Natural killer cell (primary cell): ENCODE results near the gene ANKRD9. TPM values are rescaled to one million over a fixed set of nuclear protein-coding genes. Genes with fewer than 3 reads are reported as not detected.

Source experiments
- ATAC-seq, 3 donors: fragments of 150-1000 bp in 2 of 3; fragments of 200-7000 bp in 1 of 3; cut with Tn5 transposase; 1 replicate in 1 of 3; 2 replicates in 2 of 3; pipeline ENCODE4 v1.10.0; 2021; ENCODE audit warnings: mild to moderate bottlenecking in 2 of 3, moderate library complexity in 2 of 3
- DNase-seq, 2 donors: peaks; one replicate each; pipeline versions ENCODE4 v3.0.0 to v3.0.0-alpha.2; 2013 to 2021; ENCODE audit warnings: mixed read lengths in 1 of 2
- H3K27ac ChIP-seq: one replicate; pipeline ENCODE4 v1.5.1; 2013; ENCODE audit warnings: mild to moderate bottlenecking, low read length
- H3K27me3 ChIP-seq: one replicate; pipeline ENCODE4 v1.6.1; 2013; ENCODE audit warnings: low read length; ENCODE audit not compliant: control insufficient read depth, insufficient read depth
- H3K36me3 ChIP-seq: one replicate; pipeline ENCODE4 v1.6.1; 2013; ENCODE audit warnings: low read length; ENCODE audit not compliant: control insufficient read depth, insufficient read depth
- H3K4me1 ChIP-seq: one replicate; pipeline ENCODE4 v1.6.1; 2013; ENCODE audit warnings: low read length; ENCODE audit not compliant: control insufficient read depth, insufficient read depth
- H3K4me3 ChIP-seq: one replicate; pipeline ENCODE4 v1.5.1; 2013; ENCODE audit warnings: low read length
- H3K9me3 ChIP-seq: one replicate; pipeline ENCODE4 v1.6.1; 2013; ENCODE audit warnings: low read length; ENCODE audit not compliant: control insufficient read depth, insufficient read depth
- H3K27ac Mint-ChIP-seq, 2 donors: one replicate each; pipeline ENCODE4 v1.8.0; 2022; ENCODE audit warnings: mild to moderate bottlenecking in 2 of 2, mixed read lengths in 2 of 2, moderate library complexity in 1 of 2
- H3K27me3 Mint-ChIP-seq, 2 donors: one replicate each; pipeline ENCODE4 v1.8.0; 2022; ENCODE audit warnings: low read depth in 2 of 2, mixed read lengths in 2 of 2
- H3K36me3 Mint-ChIP-seq: one replicate; pipeline ENCODE4 v1.8.0; 2022; ENCODE audit warnings: mixed read lengths
- H3K4me1 Mint-ChIP-seq, 2 donors: one replicate each; pipeline ENCODE4 v1.8.0; 2022; ENCODE audit warnings: mixed read lengths in 2 of 2
- H3K4me3 Mint-ChIP-seq: one replicate; pipeline ENCODE4 v1.8.0; 2022; ENCODE audit warnings: mild to moderate bottlenecking, moderate library complexity, mixed read lengths
- H3K9me3 Mint-ChIP-seq, 2 donors: one replicate each; pipeline ENCODE4 v1.8.0; 2022; ENCODE audit warnings: mixed read lengths in 2 of 2
- WGBS: methylation state at CpG from one replicate; pipeline ENCODE4 v1.1.7; 2013; ENCODE audit warnings: missing lambda C conversion rate; ENCODE audit not compliant: insufficient coverage; 5-methylcytosine and 5-hydroxymethylcytosine counted together
- intact Hi-C: fragments of 100-400 bp; cut with micrococcal nuclease; formaldehyde crosslinking; loops from one replicate; pipeline ENCODE4 v1.14.2; 2022
- total RNA-seq, 4 donors: library from RNA; stranded (reverse); fragments of 120-200 nt in 1 of 4; gene quantifications; one replicate each; pipeline versions ENCODE4 v1.2.3 to v1.2.4, GENCODE V29; 2013 to 2022
- TF ChIP-seq, protein P1 (sequence below): fragments of 200-600 bp; IDR thresholded peaks from one replicate; pipeline ENCODE4 v1.8.0; 2022; ENCODE audit warnings: antibody characterized with exemption

Gene ANKRD9
- total RNA-seq, 3 donors from 2014 or later (not counting 1 experiment from before 2014, with no cell fraction given), result 4.0 to 11.0 (median 9.6) TPM

DNA sequence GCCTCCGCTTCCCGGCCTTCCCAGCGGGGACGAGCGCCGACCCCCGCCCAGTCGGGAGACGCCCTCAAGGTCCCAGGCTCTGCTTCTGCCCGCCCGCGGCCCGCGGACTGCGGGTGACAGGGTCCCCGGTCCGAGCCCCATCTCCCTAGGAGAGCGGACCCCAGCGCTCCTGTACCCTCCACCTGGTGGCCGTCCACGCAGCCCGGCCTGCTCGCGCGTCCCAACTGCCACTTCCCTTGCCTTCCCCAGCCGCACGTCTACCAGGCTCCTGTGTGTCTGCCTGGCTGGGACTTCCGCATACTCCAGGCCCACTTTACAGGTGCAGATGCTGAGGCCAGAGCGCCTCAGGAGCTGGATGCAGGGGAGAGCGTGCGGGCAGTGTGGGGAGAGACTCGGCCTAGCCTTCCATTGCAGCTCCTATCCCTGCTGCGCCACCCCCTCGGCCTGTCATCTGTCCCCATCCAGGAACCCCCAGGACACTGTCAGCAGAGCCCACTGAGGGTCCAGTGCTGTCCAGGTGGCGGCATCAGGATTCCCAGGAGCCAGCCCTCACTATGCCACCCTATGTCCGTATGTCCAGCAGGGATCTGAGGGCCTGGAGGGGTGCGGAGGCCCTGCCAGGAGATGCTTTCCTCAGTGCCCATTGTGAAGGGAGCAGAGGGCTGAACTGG, 8.0 kb upstream of the ANKRD9 start:
- peak in 2 of 3 donors; percentile 7 to 14 for ATAC-seq
- Histone ChIP-seq H3K4me1 (peaks cover 6% of the 10 kb centered on the region), H3K4me3 (no peak overlapping the region), H3K9me3 (no peaks in the 10 kb centered on the region), H3K27me3 (no peaks in the 10 kb centered on the region), H3K36me3 (no peaks in the 10 kb centered on the region), H3K27ac (no peak overlapping the region)
- peaks cover 4 to 9% of the 10 kb centered on the region in 2 donors for H3K4me1 Mint-ChIP-seq
- no peak for DNase-seq
- H3K27ac Mint-ChIP-seq, result peak overlapping the region; percentile 26 to 81
- H3K36me3 Mint-ChIP-seq, result no peaks in the 10 kb centered on the region
- TF ChIP-seq, protein P1, sequence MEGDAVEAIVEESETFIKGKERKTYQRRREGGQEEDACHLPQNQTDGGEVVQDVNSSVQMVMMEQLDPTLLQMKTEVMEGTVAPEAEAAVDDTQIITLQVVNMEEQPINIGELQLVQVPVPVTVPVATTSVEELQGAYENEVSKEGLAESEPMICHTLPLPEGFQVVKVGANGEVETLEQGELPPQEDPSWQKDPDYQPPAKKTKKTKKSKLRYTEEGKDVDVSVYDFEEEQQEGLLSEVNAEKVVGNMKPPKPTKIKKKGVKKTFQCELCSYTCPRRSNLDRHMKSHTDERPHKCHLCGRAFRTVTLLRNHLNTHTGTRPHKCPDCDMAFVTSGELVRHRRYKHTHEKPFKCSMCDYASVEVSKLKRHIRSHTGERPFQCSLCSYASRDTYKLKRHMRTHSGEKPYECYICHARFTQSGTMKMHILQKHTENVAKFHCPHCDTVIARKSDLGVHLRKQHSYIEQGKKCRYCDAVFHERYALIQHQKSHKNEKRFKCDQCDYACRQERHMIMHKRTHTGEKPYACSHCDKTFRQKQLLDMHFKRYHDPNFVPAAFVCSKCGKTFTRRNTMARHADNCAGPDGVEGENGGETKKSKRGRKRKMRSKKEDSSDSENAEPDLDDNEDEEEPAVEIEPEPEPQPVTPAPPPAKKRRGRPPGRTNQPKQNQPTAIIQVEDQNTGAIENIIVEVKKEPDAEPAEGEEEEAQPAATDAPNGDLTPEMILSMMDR, result no peak
- intact Hi-C loops, result loop anchor here (5.0 to 10.0 kb wide), 3 partner anchors 153 to 280 kb away; partner anchors contain the start of genes CINP, TECPR2 and ZNF839
- WGBS, result 31% methylated on average over 37 of the region's 37 CpGs
- H3K9me3 Mint-ChIP-seq, result no peaks in the 10 kb centered on the region
- H3K27me3 Mint-ChIP-seq, result peaks cover 0 to 8% of the 10 kb centered on the region in 2 donors
- H3K4me3 Mint-ChIP-seq, result peak overlapping the region; percentile 87

DNA sequence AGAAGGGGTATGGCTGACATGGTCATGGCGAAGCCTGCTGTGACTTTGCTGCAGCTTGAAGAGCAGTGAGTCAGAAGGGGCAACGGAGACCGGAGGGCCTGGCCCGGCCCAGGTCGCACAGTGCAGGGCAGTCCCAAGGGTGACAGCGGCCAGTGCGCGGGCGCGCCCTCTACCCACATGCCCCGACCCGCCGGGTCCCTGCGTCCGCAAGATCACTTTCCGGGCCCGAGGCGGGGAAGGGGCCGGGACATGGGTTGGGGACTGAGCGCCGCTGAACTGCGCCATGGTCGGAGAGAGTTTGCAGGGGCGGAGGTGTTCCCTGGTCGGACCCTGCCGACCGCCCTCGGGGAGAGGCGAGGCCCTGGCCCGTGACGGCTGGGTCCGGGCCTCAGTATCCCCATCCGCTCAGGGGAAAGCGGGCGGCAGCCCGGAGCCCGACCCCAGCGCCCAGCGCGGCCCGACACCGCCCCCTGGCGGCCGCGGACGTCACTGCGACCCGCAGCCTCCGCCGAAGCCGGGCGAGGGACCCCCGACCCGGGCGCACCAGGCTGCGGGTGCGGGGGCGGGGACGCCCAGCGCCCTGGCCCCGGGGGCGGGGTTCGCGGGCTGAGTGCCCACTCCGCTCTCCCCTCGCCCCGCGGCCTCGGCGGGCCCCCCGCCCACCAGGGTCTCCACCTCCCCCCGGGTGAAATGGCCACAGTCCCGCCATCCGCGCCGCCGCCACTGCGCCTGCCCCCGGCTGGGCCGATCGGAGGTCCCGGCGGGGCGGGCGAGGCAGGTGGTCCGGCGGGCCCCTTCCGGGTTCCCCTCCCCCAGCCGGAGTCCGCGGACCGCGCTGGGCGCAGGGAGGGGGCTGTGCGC, 7.2 kb upstream of the ANKRD9 start:
- intact Hi-C loops, result loop anchor here (1.0 to 10.0 kb wide), 4 partner anchors 78 to 279 kb away; partner anchors contain the start of genes CINP, TECPR2 and ZNF839
- H3K9me3 ChIP-seq, result no peaks in the 10 kb centered on the region
- H3K36me3 ChIP-seq, result no peaks in the 10 kb centered on the region
- no peaks in the 10 kb centered on the region for H3K36me3 Mint-ChIP-seq
- no peaks in the 10 kb centered on the region for H3K27me3 ChIP-seq
- H3K4me3 Mint-ChIP-seq, result peak overlapping the region; percentile 91
- H3K4me3 ChIP-seq, result peak overlapping the region; percentile 26
- TF ChIP-seq, protein P1, result peak; percentile 97
- H3K4me1 ChIP-seq, result peaks cover 6% of the 10 kb centered on the region
- no peak overlapping the region for H3K27ac ChIP-seq
- DNase-seq, result peak; percentile 72 to 77
- peaks cover 0 to 8% of the 10 kb centered on the region in 2 donors for H3K27me3 Mint-ChIP-seq
- H3K4me1 Mint-ChIP-seq, result peaks cover 4 to 9% of the 10 kb centered on the region in 2 donors
- no peaks in the 10 kb centered on the region for H3K9me3 Mint-ChIP-seq
- peak; percentile 84 to 93 (median 91) for ATAC-seq
- peak overlapping the region; percentile 53 to 81 for H3K27ac Mint-ChIP-seq
- WGBS, result under 1% methylated on average over 95 of the region's 95 CpGs

DNA sequence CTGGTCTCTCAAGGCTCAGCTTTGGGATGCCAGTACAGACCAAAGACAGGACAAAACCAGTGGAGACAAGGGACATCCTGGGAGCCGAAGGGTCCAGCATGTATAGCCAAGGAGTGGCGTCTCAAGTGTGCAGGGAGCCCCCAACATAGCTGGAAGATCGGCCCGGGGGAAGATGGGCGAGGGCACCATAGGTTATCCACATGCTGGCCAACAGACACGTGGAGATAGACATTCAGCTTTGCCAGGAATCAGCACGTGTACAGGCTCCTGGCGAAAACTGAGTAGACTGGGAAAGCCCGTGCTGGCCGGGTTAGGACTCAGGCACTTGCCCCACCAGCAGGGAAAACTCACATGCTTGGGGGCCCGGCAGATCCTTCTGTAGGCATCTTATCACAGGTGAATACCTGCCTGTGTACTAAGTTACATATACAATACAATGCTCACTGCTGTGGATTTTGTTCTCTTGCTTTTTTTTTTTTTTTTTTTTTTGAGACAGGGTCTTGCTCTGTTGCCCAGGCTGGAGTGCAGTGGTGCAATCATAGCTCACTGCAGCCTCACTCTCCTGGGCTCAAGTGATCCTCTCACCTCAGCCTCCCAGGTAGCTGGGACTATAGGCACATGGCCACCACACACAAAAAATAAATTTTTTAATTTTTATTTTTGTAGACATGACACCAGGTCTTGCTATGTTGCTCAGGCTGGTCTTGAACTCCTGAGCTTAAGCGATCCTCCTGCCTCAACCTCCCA, 5.6 kb upstream of the ANKRD9 start:
- no peak overlapping the region for H3K4me3 Mint-ChIP-seq

More for the DNA sequence above, 5.6 kb upstream of the ANKRD9 start:
- no peak overlapping the region for H3K4me3 ChIP-seq
- peaks cover 4 to 17% of the 10 kb centered on the region in 2 donors for H3K4me1 Mint-ChIP-seq
- no peaks in the 10 kb centered on the region for H3K9me3 ChIP-seq
- TF ChIP-seq, protein P1, result no peak
- H3K27me3 Mint-ChIP-seq, result peaks cover 0 to 8% of the 10 kb centered on the region in 2 donors
- H3K9me3 Mint-ChIP-seq, result no peaks in the 10 kb centered on the region
- H3K36me3 ChIP-seq, result no peaks in the 10 kb centered on the region
- no peak overlapping the region for H3K27ac Mint-ChIP-seq
- H3K27ac ChIP-seq, result no peak overlapping the region
- DNase-seq (no peak), ATAC-seq (no peak)
- intact Hi-C loops, result loop anchor here (5.0 to 10.0 kb wide), 3 partner anchors 150 to 278 kb away; partner anchors contain the start of genes CINP, TECPR2 and ZNF839
- H3K27me3 ChIP-seq, result no peaks in the 10 kb centered on the region
- no peaks in the 10 kb centered on the region for H3K36me3 Mint-ChIP-seq
- WGBS, result 90% methylated on average over 12 of the region's 12 CpGs
- peaks cover 18% of the 10 kb centered on the region for H3K4me1 ChIP-seq
